NCI-H128 (cell line): ENCODE measurements around the gene NUCB1.
"Not testable (repeated sequence)": the region's sequence is repeated elsewhere in the genome, so short reads cannot be mapped to it uniquely, and the experiment has no call there.

ENCODE experiments used
- DNase-seq: peaks from one replicate; lab custom pipeline; 2025; ENCODE audit not compliant: unreplicated experiment; lab: John Stamatoyannopoulos, UW

Gene NUCB1

DNA sequence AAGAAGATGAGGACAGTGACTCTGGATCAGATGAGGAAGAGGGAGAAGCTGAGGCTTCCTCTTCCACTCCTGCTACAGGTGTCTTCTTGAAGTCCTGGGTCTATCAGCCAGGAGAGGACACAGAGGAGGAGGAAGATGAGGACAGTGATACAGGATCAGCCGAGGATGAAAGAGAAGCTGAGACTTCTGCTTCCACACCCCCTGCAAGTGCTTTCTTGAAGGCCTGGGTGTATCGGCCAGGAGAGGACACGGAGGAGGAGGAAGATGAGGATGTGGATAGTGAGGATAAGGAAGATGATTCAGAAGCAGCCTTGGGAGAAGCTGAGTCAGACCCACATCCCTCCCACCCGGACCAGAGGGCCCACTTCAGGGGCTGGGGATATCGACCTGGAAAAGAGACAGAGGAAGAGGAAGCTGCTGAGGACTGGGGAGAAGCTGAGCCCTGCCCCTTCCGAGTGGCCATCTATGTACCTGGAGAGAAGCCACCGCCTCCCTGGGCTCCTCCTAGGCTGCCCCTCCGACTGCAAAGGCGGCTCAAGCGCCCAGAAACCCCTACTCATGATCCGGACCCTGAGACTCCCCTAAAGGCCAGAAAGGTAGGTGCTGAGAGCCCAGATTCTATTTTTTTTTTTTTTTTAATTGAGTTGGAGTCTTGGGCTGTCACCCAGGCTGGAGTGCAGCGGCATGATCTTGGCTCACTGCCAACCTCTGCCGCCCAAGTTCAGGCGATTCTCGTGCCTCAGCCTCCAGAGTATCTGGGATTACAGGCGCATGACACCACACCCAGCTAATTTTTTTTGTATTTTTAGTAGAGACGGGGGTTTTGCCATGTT, 25.6 kb upstream of the NUCB1 start:
- no peak for DNase-seq

DNA sequence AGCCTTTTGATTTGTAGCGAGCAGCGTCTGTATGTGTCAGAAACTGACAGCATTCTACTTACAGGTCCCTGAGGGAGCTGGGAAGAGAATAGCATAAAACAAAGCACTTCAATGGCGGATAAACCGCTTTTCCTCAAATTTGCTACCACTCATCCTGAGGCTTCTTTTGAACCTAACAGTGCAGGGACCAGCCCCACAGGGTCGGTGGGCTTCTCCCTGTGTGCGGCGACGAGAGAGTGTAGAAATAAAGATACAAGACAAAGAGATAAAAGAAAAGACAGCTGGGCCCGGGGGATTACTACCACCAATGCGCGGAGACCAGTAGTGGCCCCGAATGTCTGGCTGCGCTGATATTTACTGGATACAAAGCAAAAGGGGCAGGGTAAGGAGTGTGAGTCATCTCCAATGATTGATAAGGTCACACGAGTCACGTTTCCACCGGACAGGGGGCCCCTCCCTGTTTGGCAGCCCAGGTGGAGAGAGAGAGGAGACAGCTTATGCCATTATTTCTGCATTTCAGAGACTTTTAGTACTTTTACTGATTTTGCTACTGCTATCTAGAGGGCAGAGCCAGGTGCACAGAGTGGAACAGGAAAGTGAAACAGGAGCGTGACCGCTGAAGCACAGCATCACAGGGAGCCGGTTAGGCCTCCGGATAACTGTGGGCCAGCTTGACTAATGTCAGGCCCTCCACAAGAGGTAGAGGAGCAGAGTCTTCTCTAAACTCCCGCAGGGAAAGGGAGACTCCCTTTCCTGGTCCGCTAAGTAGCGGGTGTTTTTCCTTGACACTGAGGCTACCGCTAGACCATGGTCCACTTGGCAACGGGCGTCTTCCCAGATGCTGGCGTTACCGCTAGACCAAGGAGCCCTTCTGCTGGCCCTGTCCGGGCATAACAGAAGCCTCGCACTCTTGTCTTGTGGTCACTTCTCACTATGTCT, 23.8 kb upstream of the NUCB1 start:
- not testable (repeated sequence) for DNase-seq

DNA sequence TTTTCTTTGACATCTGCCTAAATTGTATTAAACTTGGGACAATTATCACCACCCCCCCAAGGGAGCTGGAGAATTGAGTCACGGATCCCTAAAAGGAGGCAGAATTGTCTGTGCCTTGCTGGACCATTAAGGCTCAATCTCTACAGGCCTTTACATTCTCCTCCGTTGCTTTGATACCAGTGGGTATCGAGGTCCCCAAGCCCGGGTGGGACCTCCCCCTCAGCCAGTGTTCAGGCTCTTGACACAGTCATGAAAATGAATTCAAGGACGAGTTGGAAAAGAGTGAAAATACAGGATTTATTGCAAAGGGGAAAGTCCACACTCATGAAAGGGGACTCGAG, 22.3 kb upstream of the NUCB1 start:
- DNase-seq: no peak

DNA sequence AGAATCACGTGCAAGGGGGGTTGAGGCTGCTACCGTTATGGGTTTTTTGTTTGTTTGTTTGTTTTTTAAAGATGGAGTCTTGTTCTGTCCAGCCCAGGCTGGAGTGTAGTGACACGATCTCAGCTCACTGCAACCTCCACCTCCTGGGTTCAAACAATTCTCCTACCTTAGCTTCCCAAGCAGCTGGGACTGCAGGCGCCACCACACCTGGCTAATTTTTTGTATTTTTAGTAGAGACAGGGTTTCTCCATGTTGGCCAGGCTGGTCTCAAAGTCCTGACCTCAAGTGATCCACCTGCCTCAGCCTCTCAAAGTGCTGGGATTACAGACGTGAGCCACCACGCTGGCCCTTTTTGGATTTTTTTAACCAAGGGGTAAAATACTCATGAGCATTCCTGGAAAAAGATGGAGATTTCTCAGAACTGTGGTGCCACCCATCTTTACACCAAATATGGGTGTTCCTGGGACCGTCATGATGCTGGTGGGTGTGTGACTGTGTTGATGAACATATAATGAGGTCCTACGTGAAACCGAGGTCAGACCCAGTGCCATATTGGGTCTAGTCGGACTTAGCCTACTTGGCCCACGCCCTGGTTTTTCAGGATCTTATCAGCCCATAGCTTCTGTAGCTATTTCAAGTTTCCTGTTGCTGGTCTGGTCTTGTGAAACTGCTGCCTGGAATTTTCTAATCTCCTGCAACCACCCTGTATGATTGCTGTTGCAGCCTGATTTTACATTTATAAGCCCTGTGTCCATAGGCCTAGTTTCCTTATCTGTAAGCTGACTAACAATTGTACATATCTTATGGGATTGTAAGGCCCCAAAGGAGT, 21.7 kb upstream of the NUCB1 start:
- DNase-seq: no peak

DNA sequence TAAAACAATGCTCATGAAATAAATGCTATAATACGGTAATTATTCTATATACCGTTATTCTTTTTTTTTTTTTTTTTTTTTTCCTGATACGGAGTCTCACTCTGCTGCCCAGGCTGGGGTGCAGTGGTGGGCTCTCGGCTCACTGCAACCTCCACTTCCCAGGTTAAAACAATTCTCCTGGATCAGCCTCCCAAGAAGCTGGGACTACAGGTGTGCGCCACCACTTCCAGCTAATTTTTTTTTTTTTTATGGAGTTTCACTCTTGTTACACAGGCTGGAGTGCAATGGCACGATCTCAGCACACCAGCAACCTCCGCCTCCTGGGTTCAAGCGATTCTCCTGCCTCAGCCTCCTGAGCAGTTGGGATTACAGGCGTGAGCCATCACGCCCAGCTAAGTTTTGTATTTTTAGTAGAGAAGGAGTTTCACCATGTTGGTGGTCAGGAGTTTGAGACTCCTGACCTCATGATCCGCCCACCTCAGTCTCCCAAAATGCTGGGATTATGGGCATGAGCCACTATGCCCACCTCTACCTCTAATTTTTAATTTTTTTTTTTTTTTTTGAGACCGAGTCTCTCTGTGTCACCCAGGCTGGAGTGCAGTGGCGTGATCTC, 21.0 kb upstream of the NUCB1 start:
- DNase-seq: no peak

DNA sequence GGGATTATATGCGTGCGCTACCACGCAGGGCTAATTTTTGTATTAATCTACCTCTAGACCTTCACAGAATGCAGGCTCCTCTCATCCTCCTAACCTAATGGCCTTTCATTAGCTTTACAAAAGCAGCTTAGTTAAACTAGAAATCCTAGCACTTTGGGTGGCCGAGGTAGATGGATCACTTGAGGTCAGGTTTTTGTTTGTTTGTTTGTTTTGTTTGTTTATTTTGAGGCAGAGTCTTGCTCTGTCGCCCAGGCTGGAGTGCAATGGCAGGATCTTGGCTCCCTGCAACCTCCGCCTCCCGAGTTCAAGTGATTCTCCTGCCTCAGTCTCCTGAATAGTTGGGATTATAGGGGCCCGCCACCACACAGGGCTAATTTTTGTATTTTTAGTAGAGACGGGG, 20.4 kb upstream of the NUCB1 start:
- DNase-seq: not testable (repeated sequence)

GRCh38 chr19:48881741-48882657, 18.1 kb upstream of the NUCB1 start:
- no peak for DNase-seq

DNA sequence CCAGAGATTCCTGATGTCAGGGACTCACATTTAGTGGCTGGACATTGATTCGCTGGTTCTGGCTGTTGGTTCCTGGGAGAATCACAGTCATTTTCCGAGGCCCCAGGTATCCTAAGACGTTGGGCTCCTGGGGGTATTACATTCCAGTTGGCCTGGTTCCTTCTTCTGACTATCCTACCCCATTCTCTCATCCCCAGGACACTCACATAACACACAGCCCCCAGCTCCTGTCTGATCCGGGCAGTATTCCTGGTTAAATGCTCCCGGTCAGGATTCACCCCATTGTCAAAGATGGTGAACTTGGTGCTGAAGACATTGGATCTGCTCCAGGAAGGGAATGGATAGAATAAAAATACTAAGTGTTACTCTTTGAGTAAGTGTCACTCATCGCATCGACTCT, 16.4 kb upstream of the NUCB1 start:
- DNase-seq: no peak

DNA sequence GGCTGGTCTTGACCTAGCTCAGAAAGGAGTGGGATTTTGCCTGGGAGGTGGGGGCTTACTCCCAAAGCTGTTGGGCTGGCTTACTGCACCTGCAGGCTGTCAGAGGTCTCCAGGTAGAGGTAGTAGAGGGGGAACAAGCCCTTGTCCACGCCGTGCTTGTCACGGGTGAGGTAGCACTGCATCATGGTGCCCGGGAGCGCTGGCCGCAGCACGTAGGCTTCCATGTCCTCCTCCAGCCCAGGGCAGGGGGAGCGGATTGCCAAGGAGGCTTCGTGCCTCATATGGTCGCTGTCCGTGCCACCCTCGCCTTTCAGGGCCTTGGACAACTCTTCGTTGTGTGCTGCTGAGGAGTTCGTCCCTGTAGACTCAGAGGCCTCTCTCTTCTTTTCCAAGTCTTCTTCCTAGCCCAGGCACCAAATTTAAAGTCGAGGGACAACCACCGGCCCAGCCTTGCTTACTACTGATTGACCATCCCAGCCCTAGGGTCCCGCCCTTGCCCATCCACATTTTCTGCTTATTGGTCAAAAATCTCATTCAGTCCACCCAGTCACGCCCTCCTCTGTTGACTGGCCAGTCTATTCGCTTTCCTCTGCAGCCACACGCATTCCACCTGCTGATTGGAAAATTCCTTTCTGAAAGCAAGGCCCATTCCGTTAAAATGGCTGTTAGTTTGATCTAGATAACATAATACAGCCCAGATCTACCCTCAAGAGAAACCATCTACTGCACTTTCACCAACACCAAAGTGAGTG, 12.1 kb upstream of the NUCB1 start:
- DNase-seq: no peak

- not testable (repeated sequence) for DNase-seq
Measured at GRCh38 chr19:48889496-48889895, 10.6 kb upstream of the NUCB1 start.

GRCh38 chr19:48890551-48890950, 9.6 kb upstream of the NUCB1 start:
- no peak for DNase-seq

GRCh38 chr19:48895226-48895625, 4.9 kb upstream of the NUCB1 start:
- DNase-seq: no peak

DNA sequence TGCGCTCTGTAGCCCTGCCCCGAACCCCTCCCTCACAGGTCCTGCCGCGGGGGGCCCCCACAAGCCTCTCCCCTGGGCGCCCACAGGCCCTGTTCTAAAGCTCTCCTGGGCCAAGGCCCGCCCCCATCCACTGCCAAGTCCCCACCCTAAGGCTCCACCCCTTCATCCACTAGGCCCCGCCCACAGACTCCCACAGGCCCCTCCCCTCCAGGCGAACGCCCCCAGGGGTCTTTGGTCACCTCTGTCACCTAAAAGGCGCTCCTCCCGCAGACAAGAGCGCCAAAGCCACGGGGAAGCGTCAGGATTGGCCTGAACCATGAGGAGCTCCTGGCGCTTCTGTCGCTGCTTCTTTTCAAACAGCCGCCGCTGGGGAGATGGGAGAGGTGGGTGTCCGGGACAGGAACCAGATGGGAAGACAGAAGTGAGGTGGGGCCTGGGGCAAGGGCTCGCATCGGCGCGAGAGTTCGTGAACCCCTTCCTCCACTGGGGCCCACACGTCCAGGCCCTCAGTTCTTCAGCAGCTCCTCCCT, 3.9 kb upstream of the NUCB1 start:
- no peak for DNase-seq

DNA sequence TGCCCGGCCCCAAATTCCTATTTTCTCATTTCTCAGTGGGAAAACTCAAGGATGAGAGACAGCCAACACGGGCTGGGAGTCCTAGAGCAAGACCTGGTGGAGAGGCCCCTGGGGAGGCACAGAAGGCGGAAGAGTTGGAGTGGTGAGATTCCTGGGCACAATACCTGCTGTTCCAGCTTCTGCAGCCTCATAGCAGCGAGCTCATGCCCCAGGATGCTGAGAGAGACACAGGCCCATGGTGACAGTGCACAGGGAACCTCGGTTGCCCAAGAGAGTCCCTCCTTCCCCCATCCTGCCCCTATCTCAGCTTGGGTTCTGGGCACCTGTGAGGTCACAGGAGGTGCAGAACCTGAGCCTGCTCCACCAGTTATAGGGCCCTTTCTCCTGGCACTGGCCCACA, 2.9 kb upstream of the NUCB1 start:
- no peak for DNase-seq

DNA sequence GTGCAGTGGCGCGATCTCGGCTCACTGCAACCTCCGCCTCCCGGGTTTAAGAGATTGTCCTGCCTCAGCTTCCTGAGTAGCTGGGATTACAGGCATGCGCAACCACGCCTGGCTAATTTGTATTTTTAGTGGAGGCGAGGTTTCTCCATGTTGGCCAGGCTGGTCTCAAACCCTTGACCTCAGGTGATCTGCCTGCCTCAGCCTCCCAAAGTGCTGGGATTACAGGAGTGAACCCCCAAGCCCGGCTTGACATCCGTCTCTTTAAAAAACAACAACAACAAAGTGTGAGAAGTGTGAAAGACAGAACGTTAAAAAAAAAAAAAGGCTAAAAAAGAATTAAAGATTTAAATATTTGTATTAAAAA, 744 bp upstream of the NUCB1 start:
- not testable (repeated sequence) for DNase-seq

DNA sequence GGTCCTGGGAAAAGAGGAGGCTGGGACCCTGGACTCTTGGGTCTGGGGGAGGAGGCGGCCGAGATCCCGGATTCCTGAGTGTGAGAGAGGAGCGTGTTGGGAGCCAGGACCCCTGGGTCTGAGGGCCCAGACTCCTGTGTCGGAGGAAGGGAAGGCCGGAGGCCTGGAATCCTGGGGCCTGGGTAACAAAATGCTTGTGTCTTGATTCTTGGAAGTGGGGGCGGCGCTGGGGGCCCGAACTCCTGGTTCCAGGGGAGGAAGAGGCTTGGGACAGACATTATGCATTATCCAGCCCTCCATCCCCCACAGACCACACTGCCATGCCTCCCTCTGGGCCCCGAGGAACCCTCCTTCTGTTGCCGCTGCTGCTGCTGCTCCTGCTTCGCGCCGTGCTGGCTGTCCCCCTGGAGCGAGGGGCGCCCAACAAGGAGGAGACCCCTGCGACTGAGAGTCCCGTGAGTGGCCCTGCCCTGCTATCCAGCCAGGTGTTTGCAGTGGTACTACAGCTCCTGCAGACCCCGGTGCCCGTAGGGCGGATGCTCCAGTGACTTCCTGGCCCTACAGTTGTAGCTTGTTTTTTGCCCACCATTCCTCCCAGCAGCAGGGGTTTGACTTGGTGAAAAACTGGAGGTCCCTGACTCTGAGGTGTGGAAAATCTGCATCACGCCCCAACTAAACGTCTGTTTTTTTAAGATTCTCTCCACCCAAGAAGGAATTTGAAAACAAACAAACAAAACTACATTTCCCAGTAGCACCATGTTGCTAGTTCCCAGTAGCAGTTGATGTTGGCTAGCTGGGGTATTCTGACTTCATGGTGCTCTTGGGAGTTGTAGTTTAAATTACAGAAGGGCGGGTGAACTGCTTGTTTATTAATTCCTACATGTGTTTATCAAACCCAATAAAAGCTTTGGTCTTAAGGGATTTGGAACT, 630 bp downstream of the NUCB1 start:
- no peak for DNase-seq

- not testable (repeated sequence) for DNase-seq
Measured at GRCh38 chr19:48902291-48902690, 2.2 kb downstream of the NUCB1 start.

GRCh38 chr19:48903788-48904187, 3.7 kb downstream of the NUCB1 start:
- not testable (repeated sequence) for DNase-seq
